Fibroblast of lung (primary cell): ENCODE data around the gene PHC2.

ENCODE experiments used
- CTCF ChIP-seq, 2 donors: IDR thresholded peaks in 1 of 2; conservative IDR thresholded peaks in 1 of 2; 1 replicate in 1 of 2; 2 replicates in 1 of 2; pipeline ENCODE4 v1.5.1; 2011 to 2012; ENCODE audit warnings: low read length in 2 of 2, control low read depth in 1 of 2, inconsistent platforms in 1 of 2, low read depth in 1 of 2, mild to moderate bottlenecking in 1 of 2
- EZH2 ChIP-seq: IDR thresholded peaks from 2 replicates; pipeline ENCODE4 v1.5.1; 2012; ENCODE audit warnings: low read length, control low read depth, mild to moderate bottlenecking; ENCODE audit errors: missing control alignments

- TF ChIP-seq CTCF (conservative IDR thresholded peaks at IDR 0.05 in 1 of 2, IDR thresholded peaks at IDR 0.05 in 1 of 2; ENCODE audit: low read depth in 1 of 2, low read length in 2 of 2) (no peak), EZH2 (no peak)
Observed at GRCh38 chr1:33358795-33359503, 71.9 kb downstream of the PHC2 start.
